Ecto neural progenitor cell (in vitro differentiated cells): Measurements from ENCODE around the gene FTSJ1.
"Not testable (repeated sequence)": the region's sequence is repeated elsewhere in the genome, so short reads cannot be mapped to it uniquely, and the experiment has no call there.

Source experiments
- DNase-seq: peaks from one replicate; pipeline ENCODE4 v3.0.0-alpha.2; 2018; ENCODE audit warnings: low spot score

The FTSJ1 gene

DNA sequence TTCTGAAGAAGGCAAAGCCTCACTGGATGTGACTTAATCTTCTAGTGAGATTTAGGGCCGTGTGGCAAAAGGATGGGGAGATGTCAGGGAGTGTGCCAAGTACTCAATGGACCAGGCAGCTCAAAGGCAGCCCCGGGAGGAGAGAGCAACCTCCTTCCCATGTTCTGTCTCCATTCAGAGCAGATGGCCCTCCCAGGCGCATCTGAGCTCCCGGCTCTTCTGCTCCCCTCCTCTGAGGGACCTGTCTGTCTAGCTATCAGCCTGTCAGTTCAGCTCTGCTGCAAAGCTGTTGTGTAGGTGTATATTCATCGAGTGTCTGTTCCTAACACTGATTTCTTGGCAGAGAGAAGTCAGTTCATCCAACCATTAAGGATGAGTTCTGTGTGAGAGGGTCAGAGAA lies 21.9 kb downstream of the FTSJ1 start:
- DNase-seq = no peak

DNA sequence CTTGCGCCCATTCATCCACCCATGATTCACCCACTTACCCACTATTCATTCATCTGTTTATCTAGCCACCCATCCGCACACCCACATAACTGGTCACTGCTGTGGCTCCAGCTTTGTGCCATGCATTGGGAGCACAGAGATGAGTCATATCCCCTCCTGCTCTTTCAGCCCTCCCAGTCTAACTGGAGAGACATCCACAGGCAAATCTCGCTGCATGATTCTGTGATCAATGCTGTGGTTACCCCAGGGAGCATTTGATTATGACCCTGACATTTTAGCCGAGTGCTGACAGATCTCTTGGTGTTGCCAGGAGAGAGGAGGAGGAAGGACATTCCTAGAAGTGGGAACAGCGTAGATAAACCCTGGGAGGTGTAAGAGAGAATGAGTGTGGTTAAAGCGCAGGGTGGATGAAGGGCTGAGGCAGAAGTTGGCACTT lies 22.4 kb downstream of the FTSJ1 start:
- no peak for DNase-seq

DNA sequence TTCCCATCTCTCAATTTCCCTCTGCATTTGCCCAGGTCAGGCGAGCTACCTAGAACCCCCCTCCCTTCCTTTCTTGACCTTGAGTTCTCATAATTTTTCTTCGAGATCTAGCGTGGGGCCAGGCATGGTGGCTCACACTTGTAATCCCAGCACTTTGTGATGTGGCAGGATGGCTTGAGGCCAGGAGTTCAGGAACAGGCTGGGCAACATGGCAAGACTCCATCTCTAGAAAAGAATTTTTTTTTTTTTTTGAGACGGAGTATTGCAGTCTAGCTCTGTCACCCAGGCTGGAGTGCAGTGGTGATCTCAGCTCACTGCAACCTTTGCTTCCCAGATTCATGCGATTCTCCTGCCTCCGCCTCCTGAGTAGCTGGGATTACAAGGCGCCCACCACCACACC lies 28.3 kb downstream of the FTSJ1 start:
- no peak for DNase-seq

DNA sequence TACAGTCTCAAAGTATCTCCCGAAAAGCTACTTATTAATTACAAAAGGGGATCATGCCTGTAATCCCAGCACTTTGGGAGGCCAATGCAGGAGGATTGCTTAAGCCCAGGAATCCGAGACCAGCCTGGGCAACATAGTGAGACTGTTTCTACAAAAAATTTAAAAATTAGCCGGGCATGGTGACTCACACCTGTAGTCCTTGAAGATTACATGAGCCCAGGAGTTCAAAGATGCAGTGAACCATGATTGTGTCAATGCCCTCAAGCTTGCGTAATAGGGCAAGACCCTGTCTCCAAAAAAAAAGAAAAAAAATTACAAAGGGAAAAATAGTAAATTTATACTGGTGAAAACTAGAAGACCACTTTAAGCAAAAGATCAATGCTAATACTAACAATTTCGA lies 29.5 kb downstream of the FTSJ1 start:
- DNase-seq = no peak

DNA sequence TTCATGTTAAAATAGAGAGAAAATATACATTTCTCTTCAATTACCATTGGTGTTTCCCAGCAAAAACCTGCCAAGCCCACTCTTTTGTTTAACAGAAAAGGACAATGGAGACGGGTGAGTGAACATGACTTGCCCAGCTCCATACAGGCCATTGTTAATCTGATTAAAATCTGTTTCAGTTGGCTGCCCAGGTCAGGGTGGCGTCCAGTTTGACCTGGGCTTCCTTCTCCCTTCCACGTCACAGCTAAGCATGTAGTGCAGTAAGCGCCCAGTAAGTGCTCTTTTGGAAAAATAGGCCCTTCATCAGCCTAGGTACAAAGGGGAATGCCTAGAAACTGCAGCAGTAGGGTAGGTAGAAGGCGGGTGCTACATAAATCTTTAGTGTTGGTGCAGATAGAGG lies 31.2 kb downstream of the FTSJ1 start:
- no peak for DNase-seq

DNA sequence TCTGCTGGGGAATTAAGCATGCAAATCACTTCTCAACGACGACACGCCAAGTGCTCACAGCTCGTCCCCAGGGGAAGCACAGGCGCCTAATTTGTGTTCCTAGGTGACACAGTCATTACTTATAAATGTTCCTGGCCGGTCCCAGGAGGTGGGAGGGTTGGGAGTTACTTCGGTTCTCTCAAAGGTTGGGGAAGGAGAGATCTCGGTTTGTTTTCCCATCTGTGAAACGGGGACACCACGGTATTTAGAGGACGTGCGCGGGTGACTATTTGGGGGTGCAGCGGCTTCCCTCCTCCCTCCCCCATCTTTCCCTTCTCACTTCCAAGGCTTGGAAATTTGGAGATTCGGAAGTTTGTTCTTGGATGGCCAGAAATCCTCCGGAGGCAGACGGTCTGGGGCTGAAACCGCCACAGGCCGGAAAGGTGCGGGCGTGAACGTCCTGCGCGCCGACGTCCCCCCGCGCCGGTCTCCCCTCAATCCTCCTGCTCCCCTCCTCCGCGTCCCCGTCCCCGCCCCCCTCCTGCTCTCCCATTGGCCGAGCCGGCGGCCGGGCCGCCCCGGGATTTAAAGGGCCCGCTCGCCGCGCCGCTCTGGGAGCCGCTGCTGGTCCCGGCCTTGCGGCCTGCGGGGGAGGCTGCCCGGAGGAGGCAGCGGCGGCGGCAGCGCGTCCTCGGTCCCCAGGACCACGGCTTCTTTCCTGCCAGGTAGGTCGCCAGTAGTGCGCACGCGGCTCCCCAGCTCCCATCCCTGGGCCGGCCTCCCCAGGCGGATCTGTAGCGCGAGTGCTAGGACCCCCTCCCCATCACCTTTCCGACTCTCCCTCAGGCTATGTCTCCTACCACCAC lies 32.6 kb downstream of the FTSJ1 start, which contains the start of gene PORCN:
Gene PORCN (plus strand): TSS at position 593 of the 845 bp plus-strand sequence. CDS start 829 bp downstream, outside the sequence.
- DNase-seq = peak; percentile 81

DNA sequence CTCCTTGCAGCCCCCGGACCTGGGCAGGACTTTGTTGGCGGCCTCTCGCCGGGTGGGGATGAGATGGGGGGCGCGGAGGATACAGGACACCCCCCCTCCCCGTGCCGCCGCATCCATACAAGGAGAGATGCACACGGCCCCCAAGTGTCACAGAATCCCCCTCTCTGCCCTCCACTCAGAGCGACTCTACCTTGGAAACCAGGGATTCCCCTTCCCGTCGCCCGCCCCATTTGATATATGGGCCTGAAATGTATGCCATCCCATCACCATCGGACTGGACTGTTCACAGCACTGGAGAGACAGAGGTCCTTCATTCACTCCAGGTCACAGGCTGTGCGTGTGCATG lies 33.2 kb downstream of the FTSJ1 start:
- no peak for DNase-seq

DNA sequence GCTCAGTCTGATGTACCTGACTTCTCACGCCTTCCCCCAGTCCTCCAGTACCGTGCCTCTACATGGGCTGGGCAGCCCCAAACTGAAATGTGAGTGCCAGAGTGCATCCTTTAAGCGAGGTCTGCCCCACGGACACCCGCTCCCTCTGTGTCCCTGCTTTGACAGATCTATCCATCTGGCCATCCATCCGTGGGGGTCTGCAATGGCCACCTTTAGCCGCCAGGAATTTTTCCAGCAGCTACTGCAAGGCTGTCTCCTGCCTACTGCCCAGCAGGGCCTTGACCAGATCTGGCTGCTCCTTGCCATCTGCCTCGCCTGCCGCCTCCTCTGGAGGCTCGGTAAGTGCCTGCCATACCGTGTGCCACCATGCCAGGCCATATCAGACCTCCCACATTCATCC lies 33.6 kb downstream of the FTSJ1 start:
- no peak for DNase-seq

DNA sequence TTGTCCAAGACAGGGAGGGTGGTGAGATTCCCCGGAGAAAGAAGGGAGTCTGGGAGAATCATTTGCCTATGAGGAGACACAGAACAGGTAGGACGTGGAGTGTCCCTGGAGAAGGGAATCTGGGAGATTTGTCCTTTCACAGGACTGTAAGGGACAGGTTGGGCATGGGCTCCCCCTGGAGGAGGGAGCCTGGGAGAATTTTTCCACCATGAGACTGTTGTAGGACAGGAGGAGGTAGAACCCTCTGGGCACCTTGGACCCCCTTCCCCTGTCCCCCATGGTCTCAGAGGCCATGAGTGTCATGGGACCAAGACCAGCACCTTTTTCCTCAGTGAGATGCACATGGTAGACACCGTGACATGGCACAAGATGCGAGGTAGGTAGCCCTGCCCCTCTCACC lies 35.6 kb downstream of the FTSJ1 start:
- no peak for DNase-seq

DNA sequence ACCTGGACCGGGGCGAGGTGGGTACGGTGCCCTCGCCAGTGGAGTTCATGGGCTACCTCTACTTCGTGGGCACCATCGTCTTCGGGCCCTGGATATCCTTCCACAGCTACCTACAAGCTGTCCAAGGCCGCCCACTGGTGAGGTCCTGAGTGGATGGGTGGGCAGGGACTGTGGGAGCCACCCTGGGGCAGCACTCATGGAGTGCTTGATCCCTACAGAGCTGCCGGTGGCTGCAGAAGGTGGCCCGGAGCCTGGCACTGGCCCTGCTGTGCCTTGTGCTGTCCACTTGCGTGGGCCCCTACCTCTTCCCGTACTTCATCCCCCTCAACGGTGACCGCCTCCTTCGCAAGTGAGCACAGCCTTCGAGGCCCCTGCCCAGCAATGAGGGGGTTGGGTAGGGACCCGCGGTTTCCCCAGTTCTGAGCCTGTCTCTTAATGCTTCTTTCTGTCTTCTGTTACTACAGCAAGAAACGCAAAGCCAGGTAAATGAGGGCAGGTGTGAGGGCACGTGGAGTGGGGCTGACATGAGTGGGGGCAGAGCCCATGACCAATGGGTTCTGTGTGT lies 36.5 kb downstream of the FTSJ1 start:
- DNase-seq = no peak

DNA sequence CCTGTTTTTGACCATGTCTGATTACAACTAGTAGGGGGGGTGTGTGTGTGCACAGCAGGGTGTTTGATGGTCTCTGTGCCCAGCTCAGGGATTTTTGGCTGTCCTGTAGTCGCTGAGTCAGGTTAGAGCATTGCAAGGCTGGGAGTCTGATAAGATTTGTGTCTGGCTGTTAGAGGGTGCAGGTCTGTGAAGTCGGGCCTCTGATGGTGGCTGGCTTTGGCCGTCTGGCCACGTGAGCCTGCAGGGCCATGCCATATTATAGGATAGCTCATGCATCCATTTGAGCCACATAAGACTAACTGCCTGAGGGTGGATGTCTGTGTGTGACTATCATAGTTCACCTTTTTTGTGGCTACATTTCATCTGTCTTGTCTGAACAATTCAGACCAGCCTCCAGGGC lies 37.7 kb downstream of the FTSJ1 start:
- DNase-seq = no peak

DNA sequence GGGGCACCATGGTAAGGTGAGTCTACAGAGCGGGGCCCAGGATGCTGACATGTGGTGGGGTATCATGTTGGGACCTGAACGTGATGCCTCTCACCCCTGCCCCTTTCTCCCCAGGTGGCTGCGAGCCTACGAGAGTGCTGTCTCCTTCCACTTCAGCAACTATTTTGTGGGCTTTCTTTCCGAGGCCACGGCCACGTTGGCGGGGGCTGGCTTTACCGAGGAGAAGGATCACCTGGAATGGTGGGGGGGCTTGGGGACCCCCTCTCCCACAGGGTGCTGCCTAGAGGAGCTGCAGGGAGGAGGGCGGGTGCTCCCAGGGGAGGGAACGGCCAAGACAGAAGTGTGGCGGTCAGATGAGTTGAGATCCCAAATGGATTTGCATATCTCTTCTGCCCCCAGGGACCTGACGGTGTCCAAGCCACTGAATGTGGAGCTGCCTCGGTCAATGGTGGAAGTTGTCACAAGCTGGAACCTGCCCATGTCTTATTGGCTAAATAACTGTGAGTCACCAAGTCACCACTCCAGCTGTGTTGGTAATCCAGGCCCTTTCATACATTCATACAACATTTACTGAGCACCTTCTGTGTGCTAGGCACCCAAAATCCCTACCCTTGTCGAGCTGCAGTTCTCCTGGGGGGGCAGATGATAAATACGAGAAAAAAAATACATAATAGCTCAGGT lies 38.3 kb downstream of the FTSJ1 start:
- no peak for DNase-seq

DNA sequence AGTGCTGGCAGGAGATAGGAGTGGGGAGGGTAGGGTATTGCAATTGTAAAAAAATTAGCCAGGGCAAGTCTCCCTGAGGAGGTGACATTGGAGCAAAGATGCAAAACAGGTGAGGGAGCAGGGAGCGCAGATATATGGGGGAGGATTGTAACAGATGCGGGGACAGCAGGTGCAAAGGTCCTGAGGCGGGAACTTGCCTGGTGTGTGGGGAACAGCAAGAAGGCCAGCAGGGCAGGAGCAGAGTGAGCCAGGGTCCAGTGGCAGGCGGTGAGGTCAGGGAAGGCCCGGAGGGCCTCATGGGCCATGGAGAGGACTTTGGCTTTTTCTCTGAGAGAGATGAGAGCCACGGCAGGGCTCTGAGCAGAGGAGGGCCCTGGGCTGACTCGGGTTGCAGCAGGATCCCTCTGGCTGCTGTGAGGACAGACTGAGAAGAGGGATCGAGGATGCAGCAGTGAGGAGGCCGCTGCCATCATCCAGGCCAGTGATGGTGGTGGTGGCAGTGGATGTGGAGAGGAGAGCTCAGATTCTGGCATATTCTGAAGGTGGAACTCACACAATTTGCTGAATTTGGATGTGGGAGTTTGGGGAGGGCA lies 39.0 kb downstream of the FTSJ1 start:
- DNase-seq = no peak

DNA sequence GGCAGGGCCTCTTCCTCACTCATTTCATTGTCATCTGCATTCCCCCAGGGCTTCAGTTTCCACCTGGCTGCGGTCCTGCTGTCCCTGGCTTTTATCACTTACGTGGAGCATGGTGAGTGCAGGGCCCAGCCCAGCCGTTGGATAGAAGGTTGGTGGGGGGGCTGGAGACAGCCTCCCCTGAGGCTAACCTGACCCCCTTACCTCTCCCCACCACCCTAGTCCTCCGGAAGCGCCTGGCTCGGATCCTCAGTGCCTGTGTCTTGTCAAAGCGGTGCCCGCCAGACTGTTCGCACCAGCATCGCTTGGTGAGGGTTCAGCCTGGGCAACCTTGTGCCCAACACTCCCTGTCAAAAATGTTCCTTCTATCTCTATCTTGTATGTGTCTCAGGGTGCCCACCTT lies 39.8 kb downstream of the FTSJ1 start:
- DNase-seq = no peak

DNA sequence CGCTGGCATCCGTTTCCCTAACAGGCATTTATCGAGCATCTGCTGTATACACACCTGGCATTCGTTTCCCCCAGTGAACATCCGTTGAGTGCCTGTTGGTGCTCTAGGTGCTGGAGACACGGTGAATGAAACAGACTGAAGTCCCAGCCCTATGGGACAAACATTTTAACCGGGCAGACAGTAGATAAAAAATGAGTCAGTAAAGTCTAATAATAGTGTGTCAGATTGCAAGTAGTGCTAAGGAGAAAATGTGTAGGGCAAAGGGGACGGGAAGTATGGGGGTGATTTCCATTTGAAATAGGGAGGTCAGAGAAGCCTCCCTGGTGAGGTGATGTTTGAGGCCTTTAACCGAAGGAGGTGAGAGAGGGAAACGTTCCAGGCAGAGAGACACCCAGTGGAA lies 40.3 kb downstream of the FTSJ1 start:
- DNase-seq = no peak

DNA sequence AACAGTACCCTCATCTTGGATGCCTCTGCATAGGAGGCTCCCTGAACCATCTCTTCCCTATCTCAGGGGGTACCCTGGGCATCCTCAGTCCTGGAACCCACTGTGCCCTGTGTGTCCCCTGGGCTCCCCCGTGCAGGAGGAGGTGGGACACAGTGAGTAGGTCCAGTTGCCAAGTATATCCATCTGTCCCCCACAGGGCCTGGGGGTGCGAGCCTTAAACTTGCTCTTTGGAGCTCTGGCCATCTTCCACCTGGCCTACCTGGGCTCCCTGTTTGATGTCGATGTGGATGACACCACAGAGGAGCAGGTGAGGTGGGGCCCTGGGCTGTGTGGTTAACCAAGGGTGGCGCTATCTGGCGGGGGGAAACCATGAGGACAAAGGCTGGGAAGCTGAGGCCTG lies 41.0 kb downstream of the FTSJ1 start:
- no peak for DNase-seq

DNA sequence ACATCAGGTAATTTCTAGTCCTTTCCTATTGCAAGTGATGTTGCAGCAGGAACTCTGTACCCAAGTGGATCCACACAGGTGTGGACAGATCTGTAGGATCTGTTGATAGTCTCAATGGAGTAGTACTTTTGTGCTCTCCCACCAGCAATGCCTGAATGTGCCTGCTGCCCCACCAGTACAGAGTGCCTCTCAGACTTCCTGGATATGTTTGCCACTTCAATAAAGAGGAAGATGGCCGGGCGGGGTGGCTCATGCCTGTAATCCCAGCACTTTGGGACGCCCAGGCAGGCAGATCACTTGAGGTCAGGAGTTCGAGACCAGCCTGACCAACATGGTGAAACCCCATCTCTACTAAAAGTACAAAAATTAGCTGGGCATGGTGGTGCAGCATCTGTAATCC lies 43.5 kb downstream of the FTSJ1 start:
- DNase-seq = not testable (repeated sequence)

DNA sequence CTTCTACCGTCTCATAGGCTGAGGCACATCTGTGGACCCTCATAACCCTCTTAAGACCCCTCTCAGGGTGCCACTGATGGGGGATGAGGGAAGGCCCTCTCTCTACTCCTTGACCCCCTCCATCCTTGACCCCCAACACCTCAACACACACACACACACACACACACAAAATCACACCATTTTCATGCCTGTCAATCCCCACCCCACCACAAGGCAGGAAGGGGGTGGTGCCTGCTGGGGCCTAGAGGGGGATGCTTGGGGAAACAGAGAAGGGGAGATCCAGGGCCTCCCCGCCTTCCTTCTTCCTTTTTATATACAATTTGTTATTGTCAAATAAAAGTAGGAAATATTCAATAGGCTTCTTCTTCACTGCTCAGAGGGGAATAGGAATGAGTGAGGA lies 44.5 kb downstream of the FTSJ1 start:
- no peak for DNase-seq

DNA sequence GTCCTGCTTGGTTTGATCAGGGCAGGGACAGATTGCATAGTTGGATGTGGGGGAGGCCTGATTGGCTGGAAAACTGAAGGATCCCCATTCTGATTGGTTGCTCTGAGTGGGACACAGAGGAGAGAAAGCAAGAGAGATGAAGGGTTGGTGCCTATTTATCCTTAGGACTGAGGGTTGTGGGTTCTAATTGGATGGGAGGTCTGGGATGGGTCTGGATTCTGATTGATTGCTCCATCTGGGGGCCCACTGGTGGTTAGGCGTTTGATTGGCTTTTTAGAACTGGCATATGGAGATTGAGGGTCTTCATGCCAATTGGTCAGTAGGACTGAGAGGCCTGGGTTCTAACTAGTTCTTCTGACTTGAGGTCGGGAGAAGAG lies 45.0 kb downstream of the FTSJ1 start:
- DNase-seq = no peak

DNA sequence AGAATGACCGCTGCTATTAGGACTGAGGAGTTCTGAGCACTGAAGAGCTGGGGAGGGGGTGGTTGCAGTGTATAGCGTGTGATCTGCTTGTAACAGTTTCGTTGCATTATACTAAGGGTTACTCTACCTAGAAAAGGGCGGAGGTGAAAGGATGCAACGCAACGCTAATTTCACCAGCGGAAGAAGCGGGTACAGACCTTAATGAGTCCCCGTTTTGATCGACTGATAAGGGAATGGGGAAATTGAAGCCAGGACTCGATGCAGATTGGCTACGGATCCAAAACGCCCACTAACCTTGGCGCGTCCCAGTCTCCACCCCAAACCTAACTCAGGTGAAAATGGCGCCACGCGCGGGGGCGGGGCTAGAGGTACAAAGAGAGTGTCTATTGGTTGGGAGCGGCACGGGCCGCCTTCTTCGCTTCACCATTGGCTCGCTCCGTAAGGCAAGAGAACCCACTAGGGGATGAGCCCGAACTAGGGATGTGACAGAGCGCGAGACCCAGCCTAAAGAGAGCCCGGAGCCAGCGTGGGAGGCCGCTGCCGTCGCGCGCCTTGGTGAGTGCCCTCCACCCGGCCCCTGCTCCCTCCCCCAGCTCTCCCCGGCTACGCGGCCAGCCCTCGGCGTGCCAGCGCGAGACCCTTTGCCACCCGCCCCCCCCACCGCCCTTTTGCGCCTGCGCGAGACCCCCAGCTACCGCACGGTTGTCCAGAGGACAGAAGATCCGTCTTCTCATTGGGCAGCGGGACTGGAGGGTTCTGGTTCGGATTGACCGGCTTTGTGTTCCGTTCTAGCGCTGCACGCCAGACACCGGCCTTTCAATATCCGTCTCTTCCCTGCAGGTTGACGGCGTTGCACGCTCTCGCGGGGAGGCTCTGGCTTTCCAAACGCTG lies 45.6 kb downstream of the FTSJ1 start, which contains the start of gene EBP:
Gene EBP (plus strand): TSS at position 456 of the 891 bp plus-strand sequence. CDS start 1,964 bp downstream, outside the sequence.
- peak; percentile 88 for DNase-seq

DNA sequence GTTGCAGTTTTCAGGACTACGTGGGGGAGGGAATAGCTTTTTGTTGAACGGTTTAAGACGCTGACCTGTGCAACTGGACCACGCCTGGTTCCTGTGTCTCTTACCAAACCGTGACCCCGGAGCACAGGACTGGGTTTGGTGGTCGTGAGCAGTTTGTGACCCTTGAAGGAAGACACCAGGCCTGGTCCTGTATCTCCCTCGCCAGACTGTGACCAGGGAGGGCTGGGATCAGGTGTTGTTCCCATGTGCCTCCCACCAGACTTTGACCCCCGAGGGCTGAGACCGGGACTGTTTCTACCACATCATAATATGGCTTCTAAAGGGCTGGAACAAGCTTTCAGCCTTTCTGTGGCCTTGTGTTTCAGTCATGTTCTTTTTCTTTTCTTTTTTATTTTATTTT lies 46.3 kb downstream of the FTSJ1 start:
- DNase-seq = no peak

DNA sequence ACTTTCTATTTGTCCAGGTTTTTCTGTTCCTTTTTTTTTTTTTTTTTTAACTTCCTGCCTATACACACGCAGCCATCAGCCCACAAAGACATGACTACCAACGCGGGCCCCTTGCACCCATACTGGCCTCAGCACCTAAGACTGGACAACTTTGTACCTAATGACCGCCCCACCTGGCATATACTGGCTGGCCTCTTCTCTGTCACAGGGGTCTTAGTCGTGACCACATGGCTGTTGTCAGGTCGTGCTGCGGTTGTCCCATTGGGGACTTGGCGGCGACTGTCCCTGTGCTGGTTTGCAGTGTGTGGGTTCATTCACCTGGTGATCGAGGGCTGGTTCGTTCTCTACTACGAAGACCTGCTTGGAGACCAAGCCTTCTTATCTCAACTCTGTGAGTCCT lies 47.7 kb downstream of the FTSJ1 start:
- DNase-seq = no peak
